Hepatocyte (in vitro differentiated cells): ENCODE results near the gene MAG. TPM values are rescaled to one million over a fixed set of nuclear protein-coding genes. Genes with fewer than 3 reads are reported as not detected.
A peak's percentile ranks its signal among the peaks of the same experiment; 100 is the strongest.

Experiments used
- DNase-seq: peaks from one replicate; pipeline ENCODE4 v3.0.0-alpha.2; 2016; ENCODE audit warnings: low spot score
- H2AFZ ChIP-seq: fragments of 200-600 bp; sonication (generic); 2 replicates; pipeline ENCODE4 v1.6.0; 2016; ENCODE audit warnings: antibody characterized with exemption, mild to moderate bottlenecking
- H3K27ac ChIP-seq: fragments of 200-600 bp; sonication (generic); 2 replicates; pipeline ENCODE4 v1.5.1; 2016; ENCODE audit warnings: mild to moderate bottlenecking
- H3K27me3 ChIP-seq: fragments of 200-600 bp; sonication (generic); 2 replicates; pipeline ENCODE4 v1.6.1; 2016
- H3K36me3 ChIP-seq: fragments of 200-600 bp; sonication (generic); replicated peaks from 2 replicates; pipeline ENCODE4 v1.5.1; 2016; ENCODE audit warnings: low read depth; ENCODE audit not compliant: insufficient read depth
- H3K4me1 ChIP-seq: fragments of 200-600 bp; sonication (generic); 2 replicates; pipeline ENCODE4 v1.5.1; 2016; ENCODE audit warnings: mild to moderate bottlenecking, moderate library complexity; ENCODE audit not compliant: insufficient read depth
- H3K4me2 ChIP-seq: fragments of 200-600 bp; sonication (generic); 2 replicates; pipeline ENCODE4 v1.6.0; 2016
- H3K4me3 ChIP-seq: fragments of 200-600 bp; sonication (generic); 2 replicates; pipeline ENCODE4 v1.5.1; 2016; ENCODE audit warnings: mild to moderate bottlenecking
- H3K79me2 ChIP-seq: fragments of 200-600 bp; sonication (generic); 2 replicates; pipeline ENCODE4 v1.6.0; 2017; ENCODE audit warnings: mild to moderate bottlenecking
- H3K9me2 ChIP-seq: fragments of 200-600 bp; sonication (generic); replicated peaks from 2 replicates; pipeline ENCODE4 v1.6.0; 2017; ENCODE audit warnings: mild to moderate bottlenecking; ENCODE audit not compliant: insufficient read depth
- H3K9me3 ChIP-seq: fragments of 200-600 bp; sonication (generic); 2 replicates; pipeline ENCODE4 v1.5.1; 2016; ENCODE audit warnings: low read depth, mild to moderate bottlenecking
- H4K20me1 ChIP-seq: fragments of 200-600 bp; sonication (generic); 2 replicates; pipeline ENCODE4 v1.6.0; 2016; ENCODE audit warnings: mild to moderate bottlenecking; ENCODE audit not compliant: insufficient read depth, poor library complexity, severe bottlenecking
- CTCF ChIP-seq: fragments of 200-600 bp; sonication (generic); IDR thresholded peaks from 2 replicates; pipeline ENCODE4 v1.5.1; 2016; ENCODE audit warnings: antibody characterized with exemption, mild to moderate bottlenecking; ENCODE audit not compliant: poor library complexity
- EZH2 ChIP-seq: fragments of 200-600 bp; sonication (generic); IDR thresholded peaks from 2 replicates; pipeline ENCODE4 v1.6.1; 2016; ENCODE audit warnings: antibody characterized with exemption, mild to moderate bottlenecking, borderline replicate concordance
- EZH2phosphoT487 ChIP-seq: fragments of 200-600 bp; sonication (generic); IDR thresholded peaks from one replicate; pipeline ENCODE4 v1.6.1; 2018; ENCODE audit warnings: antibody characterized with exemption, mild to moderate bottlenecking, low read depth, moderate library complexity; ENCODE audit not compliant: unreplicated experiment, severe bottlenecking
- WGBS: methylation state at CpG from one replicate; pipeline ENCODE4 v1.1.6; 2016; ENCODE audit warnings: low lambda C conversion rate; ENCODE audit errors: missing lambda C conversion rate; 5-methylcytosine and 5-hydroxymethylcytosine counted together
- polyA plus RNA-seq: library from polyadenylated mRNA; unstranded; fragments of >200 nt; fragmentation: Nextera tagmentation; extraction: Ambion mirVana; gene quantifications from 2 replicates; pipeline ENCODE4 v1.2.1, GENCODE V29; 2016
- total RNA-seq: library from RNA; depleted of rRNA; stranded (reverse); fragments of >200 nt; gene quantifications from 2 replicates; pipeline ENCODE4 v1.2.3, GENCODE V29; 2014

The MAG gene
- total and polyA plus RNA-seq, 2 experiments from 2014 or later, result 0.47 TPM; not detected in 1

- peak within 1 kb of the TSS; percentile 82 for H3K4me3 ChIP-seq
- H2AFZ ChIP-seq, result peak within 1 kb of the TSS; percentile 67
- H3K27ac ChIP-seq, result peak within 1 kb of the TSS; percentile 100
- H3K4me1 ChIP-seq, result no peaks in the 10 kb centered on the region
- peak; percentile 95 for DNase-seq
- peak within 1 kb of the TSS; percentile 77 for H3K4me2 ChIP-seq
- no peaks in the 10 kb centered on the region for H3K9me3 ChIP-seq
- TF ChIP-seq EZH2 (no peak), CTCF (no peak), EZH2phosphoT487 (no peak)
- H3K27me3 ChIP-seq, result peaks cover 4% of the 10 kb centered on the region
- H3K9me2 ChIP-seq, result no peaks in the 10 kb centered on the region
- H3K36me3 ChIP-seq, result no peaks in the 10 kb centered on the region
- peaks cover 38% of the 10 kb centered on the region for H3K79me2 ChIP-seq
- WGBS, result 2% methylated on average over 60 of the region's 69 CpGs
- H4K20me1 ChIP-seq, result no peaks in the 10 kb centered on the region
Observed at GRCh38 chr19:35248310-35249145, 43.4 kb upstream of the MAG start, which contains the start of gene LSR. LSR (plus strand) TSS chr19:35249002; CDS start chr19:35249023, 21 bp downstream.

GRCh38 chr19:35249146-35249847, 42.7 kb upstream of the MAG start:
- 3% methylated on average over 35 of the region's 39 CpGs for WGBS
- Histone ChIP-seq H3K27me3 (peaks cover 4% of the 10 kb centered on the region), H3K9me2 (no peaks in the 10 kb centered on the region), H3K36me3 (no peaks in the 10 kb centered on the region), H4K20me1 (no peaks in the 10 kb centered on the region), H3K9me3 (no peaks in the 10 kb centered on the region), H2AFZ (peak overlapping the region; percentile 9), H3K4me1 (no peaks in the 10 kb centered on the region), H3K79me2 (peaks cover 43% of the 10 kb centered on the region), H3K4me2 (peak overlapping the region; percentile 77), H3K4me3 (peak overlapping the region; percentile 82), H3K27ac (peak overlapping the region; percentile 100)
- peak; percentile 55 for DNase-seq
- TF ChIP-seq EZH2phosphoT487 (no peak), EZH2 (no peak), CTCF (no peak)

GRCh38 chr19:35249848-35250711, 41.9 kb upstream of the MAG start:
- H4K20me1 ChIP-seq, result no peaks in the 10 kb centered on the region
- peak overlapping the region; percentile 82 for H3K4me3 ChIP-seq
- no peaks in the 10 kb centered on the region for H3K36me3 ChIP-seq
- H3K27me3 ChIP-seq, result peaks cover 4% of the 10 kb centered on the region
- no peak for DNase-seq
- H2AFZ ChIP-seq, result no peak overlapping the region
- peaks cover 44% of the 10 kb centered on the region for H3K79me2 ChIP-seq
- H3K4me2 ChIP-seq, result peak overlapping the region; percentile 77
- H3K27ac ChIP-seq, result peak overlapping the region; percentile 100
- TF ChIP-seq CTCF (no peak), EZH2phosphoT487 (no peak), EZH2 (no peak)
- no peaks in the 10 kb centered on the region for H3K9me2 ChIP-seq
- 83% methylated on average over 33 of the region's 34 CpGs for WGBS
- no peaks in the 10 kb centered on the region for H3K4me1 ChIP-seq
- H3K9me3 ChIP-seq, result no peaks in the 10 kb centered on the region
